Choroid plexus epithelial cell (primary cell): Measurements from ENCODE around the gene TAS1R1.

Experiments used
- DNase-seq: peaks from one replicate; pipeline ENCODE4 v3.0.0-alpha.2; 2010; ENCODE audit warnings: low read depth
- H3K4me3 ChIP-seq: 2 replicates; pipeline ENCODE4 v1.5.1; 2011; ENCODE audit warnings: low read depth, mild to moderate bottlenecking, control low read depth, low read length, moderate library complexity
- CTCF ChIP-seq: conservative IDR thresholded peaks from 2 replicates; pipeline ENCODE4 v1.5.1; 2011; ENCODE audit warnings: low read depth, mild to moderate bottlenecking, control low read depth, inconsistent platforms, low read length, moderate library complexity

Gene TAS1R1

GRCh38 chr1:6508816-6509189 is 46.3 kb upstream of the TAS1R1 start:
- H3K4me3 ChIP-seq: no peak overlapping the region
- no peak for DNase-seq
- TF ChIP-seq CTCF: no peak

GRCh38 chr1:6509220-6509918 is 45.7 kb upstream of the TAS1R1 start:
- DNase-seq: no peak
- TF ChIP-seq CTCF: no peak
- no peak overlapping the region for H3K4me3 ChIP-seq

- no peak overlapping the region for H3K4me3 ChIP-seq
- TF ChIP-seq CTCF: no peak
- DNase-seq: no peak
These were observed 45.2 kb upstream of the TAS1R1 start for GRCh38 chr1:6509919-6510291.

GRCh38 chr1:6510493-6510892 is 44.6 kb upstream of the TAS1R1 start:
- DNase-seq: no peak
- TF ChIP-seq CTCF: no peak

GRCh38 chr1:6511056-6511455 is 44.1 kb upstream of the TAS1R1 start:
- no peak for TF ChIP-seq CTCF
- no peak for DNase-seq
- no peak overlapping the region for H3K4me3 ChIP-seq

More at GRCh38 chr1:6510493-6510892, 44.6 kb upstream of the TAS1R1 start:
- H3K4me3 ChIP-seq: no peak overlapping the region

GRCh38 chr1:6511561-6512244 is 43.4 kb upstream of the TAS1R1 start:
- TF ChIP-seq CTCF: no peak
- no peak for DNase-seq
- H3K4me3 ChIP-seq: no peak overlapping the region
